Measurements from ENCODE around the gene HLA-DPB1. TPM values are rescaled to one million over a fixed set of nuclear protein-coding genes. Genes with fewer than 3 reads are reported as not detected.

The HLA-DPB1 gene
- total RNA-seq, 4 donors from 2014 or later = 48.1 to 84.0 (median 63.3) TPM

- intact Hi-C loops (cut with DNase I; ENCODE audit: low total_unique reads) = no loop called here
- H3K4me3 ChIP-seq (ENCODE audit: low read depth, poor library complexity, severe bottlenecking) = no peak overlapping the region
- TF ChIP-seq CTCF (IDR thresholded peaks at IDR 0.05) (no peak), POLR2A (IDR thresholded peaks at IDR 0.05) (no peak)
- no peak for DNase-seq (ENCODE audit: low spot score in 2 of 2)
- WGBS, 2 donors = 62 to 84% methylated on average over 7 of the region's 7 CpGs
Measured at GRCh38 chr6:33072508-33073100, 3.2 kb upstream of the HLA-DPB1 start.

GRCh38 chr6:33073431-33073871, 2.3 kb upstream of the HLA-DPB1 start, which contains the start of gene HLA-DPA1:
Gene HLA-DPA1 (minus strand): TSS chr6:33073649.
- peak in 1 of 2 donors; percentile 40 for DNase-seq (ENCODE audit: low spot score in 2 of 2)
- no peak within 1 kb of the TSS for H3K4me3 ChIP-seq (ENCODE audit: low read depth, poor library complexity, severe bottlenecking)
- TF ChIP-seq CTCF (IDR thresholded peaks at IDR 0.05) (no peak), POLR2A (IDR thresholded peaks at IDR 0.05) (no peak)
- 52 to 72% methylated on average over 8 of the region's 8 CpGs for WGBS, 2 donors
- intact Hi-C loops (cut with DNase I; ENCODE audit: low total_unique reads) = no loop called here

GRCh38 chr6:33075208-33075567, 602 bp upstream of the HLA-DPB1 start:
- no peak overlapping the region for H3K4me3 ChIP-seq (ENCODE audit: low read depth, poor library complexity, severe bottlenecking)

GRCh38 chr6:33076406-33076934, 680 bp downstream of the HLA-DPB1 start:
- intact Hi-C loops (cut with DNase I; ENCODE audit: low total_unique reads) = no loop called here
- DNase-seq (ENCODE audit: low spot score in 2 of 2) = no peak
- TF ChIP-seq CTCF (IDR thresholded peaks at IDR 0.05) = no peak
- TF ChIP-seq POLR2A (IDR thresholded peaks at IDR 0.05) = no peak
- WGBS, 2 donors = 68 to 69% methylated on average over 3 of the region's 3 CpGs
- no peak overlapping the region for H3K4me3 ChIP-seq (ENCODE audit: low read depth, poor library complexity, severe bottlenecking)

More at GRCh38 chr6:33075208-33075567, 602 bp upstream of the HLA-DPB1 start:
- no peak for DNase-seq (ENCODE audit: low spot score in 2 of 2)
- intact Hi-C loops (cut with DNase I; ENCODE audit: low total_unique reads) = no loop called here
- WGBS, 2 donors = 92% methylated on average over 4 of the region's 4 CpGs
- TF ChIP-seq CTCF (IDR thresholded peaks at IDR 0.05) = no peak
- TF ChIP-seq POLR2A (IDR thresholded peaks at IDR 0.05) = no peak

GRCh38 chr6:33077908-33078307, 2.1 kb downstream of the HLA-DPB1 start:
- DNase-seq (ENCODE audit: low spot score in 2 of 2) = no peak
- TF ChIP-seq CTCF (IDR thresholded peaks at IDR 0.05) = no peak
- no peak for TF ChIP-seq POLR2A (IDR thresholded peaks at IDR 0.05)
- WGBS, 2 donors = 54 to 64% methylated on average over 5 of the region's 5 CpGs
- no peak overlapping the region for H3K4me3 ChIP-seq (ENCODE audit: low read depth, poor library complexity, severe bottlenecking)
- intact Hi-C loops (cut with DNase I; ENCODE audit: low total_unique reads) = no loop called here

GRCh38 chr6:33078442-33078841, 2.7 kb downstream of the HLA-DPB1 start:
- no peak overlapping the region for H3K4me3 ChIP-seq (ENCODE audit: low read depth, poor library complexity, severe bottlenecking)
- no peak for DNase-seq (ENCODE audit: low spot score in 2 of 2)
- intact Hi-C loops (cut with DNase I; ENCODE audit: low total_unique reads) = no loop called here
- WGBS, 2 donors = 75 to 83% methylated on average over 3 of the region's 3 CpGs
- TF ChIP-seq POLR2A (IDR thresholded peaks at IDR 0.05) (no peak), CTCF (IDR thresholded peaks at IDR 0.05) (no peak)
